ENCODE measurements around the gene MFN2.

MFN2 gene

GRCh38 chr1:11960715-11961114, 19.5 kb upstream of the MFN2 start:
- no peak for DNase-seq (ENCODE audit: low read depth)

DNA sequence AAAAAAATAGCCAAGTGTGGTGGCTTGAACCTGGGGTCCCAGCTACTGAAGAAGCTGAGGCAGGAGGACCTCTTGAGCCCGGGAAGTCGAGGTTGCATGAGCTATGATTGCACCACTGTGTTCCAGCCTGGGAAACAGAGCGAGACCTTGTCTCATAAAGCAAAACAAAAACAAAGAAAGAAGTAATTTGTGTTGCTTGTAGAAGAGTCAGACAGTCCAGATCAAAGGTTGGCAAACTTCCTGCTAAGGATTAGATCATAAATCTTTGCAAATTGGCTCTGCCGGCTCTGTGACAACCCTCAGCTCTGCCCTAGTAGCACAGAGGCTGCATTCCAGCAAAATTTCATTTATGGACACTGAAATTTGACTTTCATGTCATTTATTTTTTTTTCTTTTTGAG, 19.0 kb upstream of the MFN2 start:
- DNase-seq (ENCODE audit: low read depth) = no peak

DNA sequence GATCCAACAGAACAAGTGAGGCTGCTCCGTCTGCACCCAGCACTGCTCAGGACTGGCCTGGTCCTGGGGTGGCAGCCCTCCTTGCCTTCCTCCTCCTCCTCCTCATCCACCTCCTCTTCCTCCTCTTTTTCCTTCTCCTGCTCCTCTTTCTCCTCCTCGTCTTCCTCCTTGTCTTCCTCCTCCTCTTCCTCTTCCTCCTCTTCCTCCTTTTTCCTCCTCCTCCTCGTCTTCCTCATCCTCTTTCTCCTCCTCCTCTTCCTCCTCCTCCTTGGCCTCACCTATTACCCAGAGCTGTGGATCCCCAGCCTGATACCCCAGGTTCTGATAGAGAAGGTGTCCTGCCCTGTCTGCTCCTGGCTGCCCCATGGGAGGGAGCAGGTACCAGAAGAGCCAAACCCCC, 16.6 kb upstream of the MFN2 start:
- DNase-seq (ENCODE audit: low read depth) = no peak

DNA sequence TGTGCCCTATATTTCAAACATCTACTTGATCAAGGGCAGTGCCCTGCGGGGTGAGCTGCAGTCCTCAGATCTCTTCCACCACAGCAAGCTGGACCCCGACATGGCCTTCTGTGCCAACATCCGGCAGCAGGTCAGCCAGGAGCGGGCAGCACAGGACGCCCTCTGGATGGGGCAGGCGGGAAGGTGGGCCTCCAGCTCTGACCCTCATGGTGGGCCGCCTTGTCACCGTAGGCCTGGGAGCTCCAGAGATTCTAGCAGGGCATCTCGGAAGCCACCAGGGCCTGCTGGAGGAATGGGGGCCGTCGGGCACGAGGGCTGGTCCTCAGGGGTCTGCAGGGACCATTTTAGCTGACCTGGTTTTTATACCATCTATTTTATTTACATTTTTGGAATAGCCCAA, 15.6 kb upstream of the MFN2 start:
- no peak for DNase-seq (ENCODE audit: low read depth)

DNA sequence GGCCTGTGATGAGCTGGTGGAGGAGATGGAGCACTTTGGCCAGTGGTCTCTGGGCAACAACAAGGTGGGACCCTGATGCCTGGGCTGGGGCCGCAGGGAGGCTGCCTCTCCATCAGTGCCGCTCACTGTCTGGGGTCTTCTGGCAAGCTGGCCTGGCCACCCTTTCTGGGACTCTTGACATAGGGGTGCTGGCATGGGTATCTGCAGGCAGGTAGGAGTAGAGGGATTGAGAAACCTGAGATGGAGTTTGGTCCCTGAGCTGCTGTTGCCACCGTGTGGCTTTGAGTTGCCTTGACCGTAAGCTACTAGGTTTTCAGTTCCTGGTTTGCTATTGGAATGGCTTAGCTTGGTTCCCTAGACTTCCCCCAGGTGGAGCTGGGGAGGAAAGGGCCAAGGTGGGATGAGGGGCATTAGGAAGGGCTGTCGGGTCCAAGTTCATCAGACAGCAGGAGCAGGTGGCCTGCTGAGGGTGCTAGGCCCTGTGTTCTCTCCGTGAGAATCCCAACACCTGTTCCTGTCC, 13.2 kb upstream of the MFN2 start:
- DNase-seq (ENCODE audit: low read depth) = no peak

GRCh38 chr1:11970441-11971185, 9.6 kb upstream of the MFN2 start:
- DNase-seq (ENCODE audit: low read depth) = no peak

DNA sequence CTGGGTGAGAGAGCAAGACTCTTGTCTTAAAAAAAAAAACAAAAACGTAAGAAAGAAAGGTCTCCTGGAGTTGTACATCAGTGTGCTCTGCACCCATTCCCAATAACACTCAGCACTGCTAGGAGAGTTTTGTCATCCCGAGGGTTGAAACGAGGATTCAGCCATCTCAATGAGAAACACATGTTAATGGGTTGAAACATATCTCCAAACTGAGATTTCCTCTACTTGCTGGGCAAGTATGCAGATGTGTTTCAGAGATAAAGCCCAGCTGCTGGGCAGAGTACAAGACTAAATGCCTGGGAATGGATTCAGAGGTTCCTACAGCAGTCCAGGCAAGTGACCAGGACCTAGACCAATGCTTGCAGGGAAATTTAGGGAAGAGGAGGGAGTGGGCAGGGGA, 2.6 kb upstream of the MFN2 start:
- DNase-seq (ENCODE audit: low read depth) = no peak

DNA sequence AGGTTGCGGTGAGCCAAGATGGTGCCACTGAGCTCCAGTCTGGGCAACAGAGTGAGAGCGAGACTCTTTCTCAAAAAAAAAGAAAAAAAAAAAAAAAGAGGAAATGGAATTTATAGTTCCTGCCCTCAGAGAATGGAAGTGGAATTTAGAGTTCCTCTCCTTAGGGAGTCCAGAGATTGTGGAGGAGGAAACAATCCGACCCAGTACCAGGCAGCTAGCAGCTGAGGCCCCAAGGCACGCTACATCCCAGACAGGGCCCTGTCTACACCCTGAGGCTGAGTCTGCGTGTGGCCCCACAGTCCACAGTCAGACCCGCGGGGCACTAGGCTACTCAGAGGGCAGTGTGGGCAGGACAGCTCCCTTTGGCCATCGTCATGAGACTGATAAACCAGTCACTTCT, 1.9 kb upstream of the MFN2 start:
- no peak for DNase-seq (ENCODE audit: low read depth)

- no peak for DNase-seq (ENCODE audit: low read depth)
These were observed 1.0 kb upstream of the MFN2 start for GRCh38 chr1:11979028-11979850.

DNA sequence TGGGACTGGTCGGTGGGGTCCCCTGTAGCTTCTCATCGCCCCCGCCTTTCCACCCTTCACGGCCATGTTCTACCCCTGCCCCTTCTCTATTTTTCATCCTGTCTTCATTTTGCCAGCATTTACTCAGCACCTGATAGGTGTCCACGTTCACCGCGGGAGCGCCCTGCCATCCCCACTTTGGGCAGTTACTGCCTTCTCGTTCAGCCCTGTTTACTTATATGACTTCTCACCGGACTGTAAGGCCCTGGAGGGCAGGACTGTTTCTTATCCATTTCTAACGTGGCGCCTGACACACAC, 380 bp downstream of the MFN2 start:
- no peak for DNase-seq (ENCODE audit: low read depth)

- DNase-seq (ENCODE audit: low read depth) = no peak
These were observed 1.2 kb downstream of the MFN2 start for GRCh38 chr1:11981378-11982009.

DNA sequence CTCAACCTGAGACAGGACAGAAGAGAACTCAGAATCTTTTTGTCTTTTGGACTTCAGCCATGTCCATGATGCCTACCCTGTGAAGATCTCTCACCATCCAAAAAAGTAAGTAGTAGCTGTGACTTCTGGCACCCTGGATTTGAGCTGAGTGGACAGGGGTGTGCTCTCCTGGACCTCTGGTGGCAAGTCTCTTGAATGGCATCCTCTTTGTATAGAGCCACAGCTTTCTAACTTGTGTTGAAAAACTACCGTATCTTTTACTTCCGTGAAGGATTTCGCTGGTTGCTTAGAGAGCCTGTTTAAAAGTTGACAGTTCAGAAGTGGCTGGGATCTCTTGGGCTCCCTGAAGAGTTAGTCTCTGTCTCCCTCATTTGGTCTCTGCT, 1.8 kb downstream of the MFN2 start:
- no peak for DNase-seq (ENCODE audit: low read depth)

- no peak for DNase-seq (ENCODE audit: low read depth)
These were observed 3.9 kb downstream of the MFN2 start for GRCh38 chr1:11984121-11984520.

DNA sequence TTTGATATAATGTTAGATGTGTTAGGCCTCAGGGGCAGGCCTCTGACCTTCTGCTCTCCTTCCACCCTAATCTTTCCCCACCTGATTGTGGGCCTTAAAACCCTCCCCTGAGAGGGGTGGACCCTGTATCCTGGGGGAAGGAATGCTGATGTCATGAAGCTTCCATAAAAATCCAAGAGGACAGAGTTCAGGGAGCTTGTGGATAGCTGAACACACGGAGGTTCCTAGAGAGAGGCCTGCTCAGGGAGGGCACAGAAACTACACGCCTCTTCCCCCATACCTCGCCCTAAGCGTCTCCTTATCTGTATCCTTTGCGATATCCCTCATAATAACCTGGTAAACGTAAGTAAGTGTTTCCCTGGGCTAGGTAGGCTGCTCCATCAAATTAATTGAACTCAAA, 4.3 kb downstream of the MFN2 start:
- DNase-seq (ENCODE audit: low read depth) = no peak

DNA sequence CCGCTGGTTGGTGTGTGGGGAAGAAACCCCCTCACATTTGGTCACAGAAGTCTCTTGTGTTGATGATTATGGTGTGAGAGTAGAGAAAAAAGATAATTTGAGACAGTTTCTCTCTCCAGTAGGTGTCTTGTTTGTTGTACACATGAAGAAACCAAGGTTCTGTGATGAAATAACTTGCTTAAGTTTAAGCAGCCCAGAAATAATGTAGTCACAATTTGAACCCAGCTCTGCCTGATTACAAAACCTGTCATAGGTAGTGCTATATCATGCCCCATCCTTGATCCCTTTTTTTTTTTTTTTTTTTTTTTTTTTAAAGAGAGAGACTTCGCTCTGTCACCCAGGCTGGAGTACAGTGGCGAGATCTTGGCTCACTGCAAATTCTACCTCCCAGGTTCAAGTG, 4.9 kb downstream of the MFN2 start:
- no peak for DNase-seq (ENCODE audit: low read depth)

GRCh38 chr1:11985851-11986250, 5.6 kb downstream of the MFN2 start:
- no peak for DNase-seq (ENCODE audit: low read depth)

- no peak for DNase-seq (ENCODE audit: low read depth)
These were observed 9.4 kb downstream of the MFN2 start for GRCh38 chr1:11989669-11990068.

DNA sequence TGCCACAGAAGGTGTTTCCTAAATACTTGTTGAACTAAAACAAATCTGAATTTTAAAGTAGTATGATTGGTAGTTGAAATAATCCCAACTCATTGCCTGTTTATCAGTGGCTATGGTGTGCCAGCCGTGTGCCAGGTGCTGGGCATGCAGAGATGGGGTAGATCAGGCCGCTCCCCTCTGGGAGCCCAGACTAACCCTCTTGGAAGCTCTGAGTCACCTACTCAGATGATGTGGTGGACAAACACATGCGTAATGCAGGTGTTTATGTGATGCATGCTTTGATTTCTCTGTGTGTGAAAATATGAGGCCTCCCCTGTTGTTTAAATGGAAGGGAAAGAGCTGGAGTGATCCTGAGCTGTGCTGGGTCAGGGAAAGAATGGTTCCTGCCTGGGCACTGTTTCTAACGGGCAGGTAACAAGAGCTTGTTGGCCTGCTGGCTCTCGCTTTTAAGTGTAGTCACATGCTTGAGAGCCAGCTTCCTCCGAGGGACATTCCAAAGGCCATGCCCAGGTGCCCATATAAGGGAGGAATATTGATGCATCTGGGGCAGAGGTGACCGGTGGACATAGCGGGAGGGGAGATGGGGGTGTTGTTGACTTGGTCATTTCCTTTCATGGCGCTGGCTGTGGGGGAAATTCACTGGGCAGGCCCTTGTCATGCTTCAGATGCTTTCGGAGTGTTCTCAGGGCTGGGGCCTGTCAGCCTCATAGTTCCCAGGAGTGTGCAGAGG, 10.2 kb downstream of the MFN2 start:
- DNase-seq (ENCODE audit: low read depth) = no peak

DNA sequence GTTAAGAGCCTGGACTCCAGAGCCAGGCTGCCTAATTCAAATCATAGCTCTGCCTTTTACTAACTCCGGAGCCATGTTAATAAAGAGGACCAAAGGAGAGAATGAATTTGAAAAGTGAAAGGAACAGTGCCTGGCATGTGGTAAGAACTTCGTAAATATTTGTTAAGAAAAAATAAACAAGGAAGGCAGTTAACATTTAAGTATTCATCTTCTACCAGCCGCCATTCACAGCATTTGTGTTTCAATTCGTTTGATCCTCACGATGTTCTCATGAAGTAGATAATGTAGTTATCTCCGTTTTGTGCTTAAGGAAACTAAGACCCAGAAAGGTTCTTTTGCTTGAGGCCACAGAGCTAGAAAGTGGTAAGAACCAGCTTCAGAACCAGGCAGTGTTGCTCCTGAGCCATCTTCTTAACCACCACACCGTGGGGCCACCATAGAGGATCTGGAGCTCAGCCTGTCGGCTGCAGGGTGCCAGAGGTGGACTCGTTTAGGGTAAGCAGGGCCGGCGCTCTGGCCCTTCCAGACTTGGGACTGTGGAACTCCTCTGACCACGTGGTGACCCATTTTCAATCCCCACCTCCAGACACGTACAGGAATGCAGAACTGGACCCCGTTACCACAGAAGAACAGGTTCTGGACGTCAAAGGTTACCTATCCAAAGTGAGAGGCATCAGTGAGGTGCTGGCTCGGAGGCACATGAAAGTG, 11.9 kb downstream of the MFN2 start:
- no peak for DNase-seq (ENCODE audit: low read depth)

GRCh38 chr1:11997081-11997850, 17.0 kb downstream of the MFN2 start:
- DNase-seq (ENCODE audit: low read depth) = no peak

GRCh38 chr1:11998636-11999035, 18.4 kb downstream of the MFN2 start:
- no peak for DNase-seq (ENCODE audit: low read depth)
